GM10847 (cell line): ENCODE data around the gene STARD9.

Experiments used
- POLR2A ChIP-seq: IDR thresholded peaks from 2 replicates; pipeline ENCODE4 v1.6.1; 2011; ENCODE audit not compliant: insufficient read length; ENCODE audit errors: extremely low read depth

The STARD9 gene

DNA sequence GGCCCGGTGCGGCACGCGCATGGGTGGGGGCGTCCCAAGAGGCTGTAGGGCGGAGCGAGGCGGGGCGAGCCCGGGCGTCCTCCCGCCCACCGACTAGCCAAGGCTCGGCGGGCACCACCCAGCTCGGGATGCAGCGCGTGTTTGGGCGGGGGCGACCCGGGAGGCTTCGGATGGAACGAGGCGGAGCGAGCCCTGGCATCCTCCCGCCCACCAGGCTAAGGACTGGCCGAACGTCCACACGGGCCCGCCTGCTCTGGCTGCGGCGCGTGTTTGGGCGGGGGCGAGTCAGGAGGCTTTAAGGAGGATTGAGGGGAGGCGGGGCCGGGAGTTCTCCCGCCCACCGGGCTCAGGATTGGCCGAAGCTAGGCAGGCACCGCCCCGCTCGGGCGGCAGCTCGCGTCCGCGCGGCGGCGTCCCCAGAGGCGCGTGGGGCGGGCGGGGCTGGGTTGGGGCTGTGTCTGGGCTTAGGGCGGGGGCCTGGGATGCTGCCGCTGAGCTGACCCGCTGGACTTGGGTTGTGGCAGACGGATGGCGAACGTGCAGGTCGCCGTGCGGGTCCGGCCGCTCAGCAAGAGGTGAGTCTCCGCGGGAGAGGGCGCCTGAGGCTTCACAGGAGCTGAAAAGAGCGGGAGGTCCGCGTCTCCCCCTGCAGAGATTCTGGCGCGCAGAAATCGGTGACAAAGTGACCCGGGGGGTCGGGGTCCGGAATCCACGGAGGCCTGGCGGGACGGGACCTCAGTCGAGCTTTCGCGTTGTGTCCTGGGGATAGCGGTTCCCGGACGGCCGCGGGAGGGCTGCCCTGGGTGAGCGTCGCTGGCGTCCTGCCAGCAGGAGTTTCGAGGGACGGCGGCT is at the start of gene STARD9:
Gene STARD9, plus strand, starts transcription at position 419 of the 852 bp plus-strand sequence. Its CDS starts 110 bp downstream, at position 529.
- TF ChIP-seq POLR2A, result peak; percentile 73

DNA sequence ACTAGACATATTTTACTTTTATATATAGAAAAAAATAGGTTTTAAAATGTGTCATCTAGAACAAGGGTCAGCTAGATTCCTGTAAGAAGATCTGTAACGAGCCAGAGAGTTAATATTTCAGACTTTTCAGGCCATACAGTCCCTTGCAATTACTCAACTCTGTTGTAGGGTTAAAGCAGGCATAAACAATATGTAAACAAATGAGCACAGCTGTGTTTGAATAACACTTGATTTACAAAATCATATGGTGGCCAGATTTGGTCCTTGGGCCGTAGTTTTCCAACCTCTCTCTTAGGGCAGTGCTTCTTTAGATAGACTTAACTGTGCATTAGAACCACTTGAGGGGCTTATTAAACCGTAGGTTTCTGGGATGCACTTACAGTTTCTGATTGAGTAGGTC is 46.4 kb upstream of the STARD9 start:
- TF ChIP-seq POLR2A, result no peak

DNA sequence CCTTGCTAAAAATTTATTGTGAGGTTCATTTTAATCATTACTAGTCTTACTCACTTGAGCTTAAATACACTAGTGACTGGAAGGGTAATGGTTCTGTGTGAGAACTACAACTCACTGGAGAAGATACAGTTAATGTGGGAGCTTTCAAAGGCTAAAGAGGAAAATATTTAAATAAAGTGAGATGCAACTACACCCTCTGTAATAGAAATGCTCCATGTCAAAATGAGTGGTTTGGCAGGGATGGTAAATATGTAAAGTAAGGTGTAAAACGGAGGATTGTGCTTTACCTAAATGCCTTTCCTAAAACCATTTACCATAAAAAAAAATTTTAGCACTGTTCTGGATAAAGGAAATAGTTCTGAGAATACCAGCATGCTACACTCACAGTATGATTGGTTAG is 42.2 kb upstream of the STARD9 start:
- TF ChIP-seq POLR2A, result no peak

DNA sequence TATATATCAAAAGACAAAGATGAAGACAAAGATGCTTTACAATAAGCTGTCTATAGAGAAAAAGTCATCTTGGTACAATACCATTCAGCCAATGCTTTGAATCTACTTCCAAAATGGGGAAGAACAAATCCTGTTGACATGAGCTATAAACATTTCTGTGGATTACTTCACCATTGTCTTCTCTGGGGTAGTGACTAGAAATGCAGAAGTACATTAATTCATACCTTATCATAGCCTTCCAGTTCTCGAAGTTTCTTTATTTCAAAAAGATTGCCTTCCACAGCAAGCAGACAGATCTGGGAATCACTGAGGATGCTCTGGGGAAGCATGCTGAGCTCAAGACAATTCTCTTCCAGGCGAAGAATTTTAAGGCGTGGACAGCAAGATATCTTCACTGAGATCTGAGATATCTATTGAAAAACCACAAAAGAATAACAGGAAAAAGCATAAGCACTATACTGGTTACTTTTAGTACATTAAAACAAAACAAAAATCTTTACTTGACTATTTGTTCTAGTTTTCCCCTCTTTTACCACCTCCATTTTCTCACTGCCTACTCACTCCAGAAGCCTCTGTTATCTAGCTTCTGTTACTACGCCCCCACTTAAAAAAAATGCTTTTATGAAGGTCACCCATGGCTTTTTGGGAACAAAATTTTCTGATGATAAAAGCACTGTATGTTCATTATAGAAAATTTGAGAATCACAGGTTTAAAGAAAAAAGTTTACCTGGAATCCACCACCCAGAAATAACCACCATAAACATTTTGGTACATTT is 30.4 kb upstream of the STARD9 start:
- no peak for TF ChIP-seq POLR2A

DNA sequence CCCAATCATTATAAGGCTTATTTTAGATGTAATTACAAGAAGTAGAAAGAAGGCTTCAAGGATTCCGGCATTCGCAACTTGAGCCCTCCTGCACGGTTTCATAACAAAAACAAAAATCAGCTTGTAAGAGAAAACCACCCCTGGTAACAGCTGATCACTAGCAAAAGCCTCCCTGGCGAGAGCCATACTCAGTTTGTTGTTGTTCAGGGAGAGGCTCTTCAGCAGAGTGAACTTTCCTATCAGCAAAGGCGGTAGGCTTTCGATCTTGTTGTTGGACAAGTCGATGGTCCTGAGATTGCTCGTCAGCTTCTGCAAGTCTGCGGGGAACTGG is 27.5 kb upstream of the STARD9 start:
- no peak for TF ChIP-seq POLR2A

DNA sequence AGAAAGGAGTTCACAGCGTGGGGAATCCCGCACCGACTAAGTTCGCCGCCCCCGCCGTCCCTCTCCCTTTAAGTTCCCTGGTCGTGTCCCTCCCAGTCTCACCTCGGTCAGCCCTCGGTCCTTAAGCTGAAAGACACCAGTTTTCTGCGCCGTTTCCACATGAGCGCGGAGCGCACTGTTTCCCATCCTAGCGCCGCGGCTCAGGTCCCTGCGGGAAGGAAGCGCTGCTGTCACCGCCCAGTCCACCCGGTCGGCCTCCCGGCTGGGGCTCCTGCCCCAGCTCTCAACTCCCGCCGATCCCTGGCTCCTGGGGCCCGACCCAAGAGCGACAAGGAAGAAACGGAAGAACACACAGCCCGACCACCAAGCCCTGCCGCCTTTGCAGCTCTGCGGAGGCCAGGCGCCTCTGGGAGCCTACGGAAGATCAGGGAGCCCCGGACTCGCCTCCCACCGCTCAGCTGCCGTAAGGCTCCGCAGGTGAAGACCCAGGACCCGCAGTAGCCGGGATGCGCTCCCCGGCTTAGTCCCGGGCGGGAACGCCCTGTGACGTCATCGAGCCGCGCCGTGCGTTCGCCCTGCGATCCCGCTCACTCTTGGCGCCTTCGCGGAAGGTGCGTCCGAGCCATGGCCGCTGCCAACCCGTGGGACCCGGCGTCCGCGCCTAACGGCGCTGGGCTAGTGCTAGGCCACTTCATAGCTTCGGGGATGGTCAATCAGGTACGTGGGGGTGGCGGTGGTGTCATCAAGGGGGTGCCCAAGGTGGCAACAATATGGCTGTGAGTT is 27.0 kb upstream of the STARD9 start, which contains the start of the genes HAUS2 and LRRC57:
Gene HAUS2, plus strand, starts transcription at position 590 of the 783 bp plus-strand sequence. Its CDS starts 35 bp downstream, at position 625.
Gene LRRC57, minus strand, starts transcription at position 545 of the 783 bp plus-strand sequence. Its CDS starts 359 bp downstream, at position 186.
- peak; percentile 87 for TF ChIP-seq POLR2A

DNA sequence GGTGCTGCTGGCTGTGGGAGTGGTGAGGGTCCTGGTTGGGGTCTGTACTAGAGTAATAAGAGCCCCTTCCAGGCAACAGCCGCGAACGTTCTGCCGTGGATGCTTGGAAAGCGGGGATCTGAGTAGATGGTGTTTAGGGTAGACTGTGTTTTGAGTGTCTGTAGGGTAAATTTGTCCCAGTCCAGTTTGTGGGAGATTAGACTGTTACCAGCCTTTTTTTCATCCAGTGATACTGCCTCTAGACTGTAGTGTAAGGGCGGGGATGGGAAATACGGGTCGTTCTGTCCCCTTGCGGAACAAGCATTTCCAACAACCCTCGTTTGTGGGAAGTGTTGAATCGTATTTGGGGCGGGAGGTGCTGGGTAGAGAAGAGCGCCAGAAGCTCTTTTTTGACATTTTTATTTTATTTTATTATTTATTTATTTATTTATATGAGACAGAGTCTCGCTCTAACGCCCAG is 26.3 kb upstream of the STARD9 start:
- no peak for TF ChIP-seq POLR2A

DNA sequence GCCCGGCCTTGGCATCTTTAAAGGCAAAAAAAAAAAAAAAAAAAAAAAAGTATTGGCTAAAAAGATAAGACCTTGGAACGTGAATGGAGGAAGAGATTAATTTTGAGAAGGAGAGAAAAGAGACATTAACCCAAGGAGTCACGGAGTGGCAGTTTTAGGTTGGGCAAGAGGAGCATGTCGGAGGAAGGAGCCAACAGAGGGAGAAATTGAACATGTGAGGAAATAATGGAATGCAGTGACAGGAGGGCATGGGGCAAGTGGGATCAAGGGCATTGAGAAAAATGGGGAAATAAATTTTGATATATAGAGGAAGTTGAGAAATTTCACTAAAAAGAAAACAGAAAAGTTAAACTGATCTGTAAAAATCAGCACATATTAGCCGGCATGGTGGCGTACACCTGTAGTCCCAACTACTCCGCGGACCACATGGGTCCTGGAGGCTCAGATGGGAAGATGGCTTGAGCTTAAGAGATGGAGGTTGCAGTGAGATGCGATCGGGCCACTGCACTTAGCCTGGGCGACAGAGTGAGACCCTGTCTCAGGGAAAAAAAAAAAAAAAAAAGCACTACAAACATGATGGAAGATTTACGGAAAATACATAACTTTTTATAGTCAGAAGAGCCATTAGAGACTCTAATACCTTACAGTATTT is 25.5 kb upstream of the STARD9 start:
- no peak for TF ChIP-seq POLR2A

DNA sequence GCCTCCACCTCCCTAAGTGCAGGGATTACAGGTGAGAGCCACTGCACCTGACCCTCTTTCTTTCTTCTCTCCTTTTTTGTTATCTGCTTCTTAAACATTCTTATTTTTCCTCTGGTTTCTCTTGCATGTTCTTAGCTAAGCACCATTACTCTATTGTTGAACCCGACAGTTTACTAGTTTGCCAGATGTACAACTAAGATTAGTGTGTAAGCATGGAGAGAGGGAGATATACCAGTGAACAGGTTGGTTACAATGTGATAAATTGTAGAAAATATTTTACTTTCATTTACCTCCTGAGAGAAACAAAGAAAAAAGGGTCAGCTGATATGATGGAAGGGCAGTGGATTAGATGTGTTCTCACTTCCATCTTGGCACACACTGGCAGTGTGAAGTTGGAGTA is 21.9 kb upstream of the STARD9 start:
- TF ChIP-seq POLR2A, result no peak

DNA sequence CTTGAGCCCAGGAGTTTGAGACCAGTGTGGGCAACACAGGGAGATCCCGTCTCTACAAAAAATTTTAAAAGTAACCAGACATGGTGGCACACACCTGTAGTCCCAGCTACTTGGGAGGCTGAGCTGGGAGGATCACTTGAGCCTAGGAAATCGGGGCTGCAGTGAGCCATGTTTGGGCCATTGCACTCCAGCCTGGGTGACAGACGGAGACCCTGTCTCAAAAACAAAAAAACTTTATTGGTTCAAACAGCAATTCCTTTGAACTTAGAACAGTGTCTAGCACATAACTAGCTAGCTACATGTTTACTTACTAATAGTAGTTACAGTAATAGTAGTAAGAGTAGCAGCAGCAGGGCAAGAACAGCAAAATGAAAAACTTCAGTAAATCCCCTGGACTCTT is 16.7 kb upstream of the STARD9 start:
- no peak for TF ChIP-seq POLR2A

DNA sequence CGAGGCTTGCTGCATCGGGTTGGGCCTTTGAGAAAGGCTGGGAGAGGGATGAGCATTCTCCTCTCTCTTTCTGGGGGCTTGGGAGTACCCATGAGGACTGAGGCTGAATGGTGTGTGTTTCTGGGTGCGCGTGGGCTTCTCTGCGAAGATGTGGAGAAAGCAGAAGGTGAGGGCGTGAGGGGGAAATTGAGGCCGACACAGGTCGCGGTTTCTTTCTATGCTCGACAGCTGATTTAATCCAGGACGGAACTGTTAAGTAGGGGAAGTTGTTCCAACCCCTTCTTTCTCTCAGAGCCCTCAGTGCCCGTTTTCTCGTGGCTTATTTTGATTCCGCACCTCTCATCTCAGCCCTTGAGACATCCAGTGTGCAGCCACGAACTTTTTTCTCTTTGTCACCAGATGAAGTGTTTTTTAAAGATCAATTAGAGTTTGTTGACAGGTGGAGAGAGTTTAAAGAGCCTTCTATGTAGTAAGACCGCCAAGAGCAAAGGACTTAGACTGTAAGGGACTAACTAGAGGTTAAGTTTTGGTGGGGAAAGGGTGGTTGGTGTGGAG is 711 bp downstream of the STARD9 start:
- TF ChIP-seq POLR2A, result no peak

DNA sequence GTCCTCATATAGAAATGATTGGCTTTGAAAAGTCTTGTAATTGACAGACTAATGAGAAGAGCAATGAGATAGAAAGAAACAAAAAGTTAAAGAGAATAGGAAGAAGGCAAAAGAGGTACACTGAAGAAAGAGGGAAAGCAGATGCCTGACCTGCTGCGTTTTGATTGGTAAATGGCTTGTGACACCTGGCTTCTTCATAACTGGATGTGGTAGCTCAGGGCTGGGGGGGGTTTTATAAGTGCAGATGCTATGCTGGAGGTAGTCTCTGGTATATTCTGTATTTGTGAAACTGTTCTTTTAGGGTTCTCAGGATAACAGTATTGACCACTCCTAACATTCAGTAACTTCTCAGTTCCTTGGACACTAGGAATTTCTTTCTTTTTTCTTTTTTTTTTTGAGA is 1.4 kb downstream of the STARD9 start:
- no peak for TF ChIP-seq POLR2A

DNA sequence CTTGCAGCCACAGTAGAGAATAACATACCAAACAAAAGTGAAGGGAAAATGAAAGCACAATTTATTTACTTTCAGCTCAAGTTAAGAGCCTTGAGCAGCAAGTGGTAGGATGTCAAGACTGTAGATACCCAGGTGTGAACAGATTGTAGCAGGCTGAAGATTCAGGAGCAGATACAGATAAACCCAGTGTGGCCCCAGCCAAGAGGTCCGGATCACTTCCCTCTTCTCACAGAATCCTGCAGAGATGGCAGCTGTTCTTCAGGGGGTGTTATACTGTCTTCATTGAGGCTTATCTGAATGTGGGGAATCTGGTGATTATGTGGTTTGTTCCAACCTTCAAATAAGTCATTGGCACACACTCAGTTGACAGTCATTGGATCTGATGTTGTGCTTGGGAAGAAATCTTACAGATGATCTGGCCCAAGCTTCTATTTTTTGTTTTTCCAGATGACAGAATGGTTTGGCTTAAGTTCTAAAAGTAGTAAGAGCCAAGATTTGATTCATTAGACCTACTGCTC is 2.2 kb downstream of the STARD9 start:
- TF ChIP-seq POLR2A, result no peak

DNA sequence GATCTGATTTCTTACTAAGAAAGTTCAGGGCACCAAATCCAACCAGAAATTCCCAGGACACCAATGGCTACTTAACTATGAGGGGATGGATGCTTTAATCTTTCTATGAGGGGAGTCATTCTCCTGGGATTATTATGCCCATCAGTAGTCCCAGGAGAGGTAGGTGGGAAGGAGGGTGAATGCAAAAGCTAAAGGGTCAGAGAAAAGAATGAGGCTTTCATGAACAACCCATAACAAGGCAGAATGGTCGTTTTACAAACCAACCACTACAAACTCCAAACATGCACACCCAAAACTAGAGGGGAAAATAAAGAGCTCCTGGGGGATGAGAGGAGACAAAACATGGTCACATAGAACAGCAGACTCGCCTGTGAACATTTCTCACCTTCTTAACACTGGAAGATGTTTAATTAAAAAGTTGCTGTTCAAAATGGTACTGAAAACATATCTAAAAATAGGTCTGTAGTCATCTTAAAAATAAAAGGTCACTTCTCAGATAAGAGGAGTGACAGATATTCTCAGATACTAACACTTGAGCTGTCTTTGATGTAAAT is 3.7 kb downstream of the STARD9 start:
- TF ChIP-seq POLR2A, result no peak

DNA sequence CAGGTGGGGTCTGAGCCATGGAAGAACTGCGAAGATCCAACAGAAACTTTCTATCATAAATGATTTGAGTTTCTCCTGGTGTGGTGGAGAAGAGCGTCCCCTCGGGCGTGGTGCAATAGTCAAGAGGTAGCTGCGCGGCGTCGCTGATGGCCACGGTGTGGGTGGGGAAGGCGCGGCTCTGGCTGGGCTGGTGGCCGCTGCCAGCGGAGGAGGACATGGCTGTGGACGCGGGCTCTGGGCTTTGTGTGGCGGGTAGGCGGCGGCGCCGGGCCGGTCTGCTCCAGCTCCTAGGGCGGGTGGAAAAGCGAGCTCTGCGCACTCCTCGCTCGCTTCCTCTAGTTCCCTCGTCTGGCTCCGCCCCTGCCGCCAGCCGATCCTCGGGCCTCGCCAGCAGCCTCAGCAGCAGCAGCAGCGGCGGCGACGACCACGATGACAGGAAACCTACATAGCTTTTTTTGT is 5.9 kb downstream of the STARD9 start:
- TF ChIP-seq POLR2A, result no peak
